HG03442 (cell line): ENCODE results near the gene PPP1R14D.

ENCODE experiments used
- ATAC-seq: cut with Tn5 transposase; IDR thresholded peaks from one replicate; pipeline ENCODE4 v1.9.1; 2021; ENCODE audit warnings: mild to moderate bottlenecking, moderate library complexity; ENCODE audit not compliant: unreplicated experiment

PPP1R14D gene

DNA sequence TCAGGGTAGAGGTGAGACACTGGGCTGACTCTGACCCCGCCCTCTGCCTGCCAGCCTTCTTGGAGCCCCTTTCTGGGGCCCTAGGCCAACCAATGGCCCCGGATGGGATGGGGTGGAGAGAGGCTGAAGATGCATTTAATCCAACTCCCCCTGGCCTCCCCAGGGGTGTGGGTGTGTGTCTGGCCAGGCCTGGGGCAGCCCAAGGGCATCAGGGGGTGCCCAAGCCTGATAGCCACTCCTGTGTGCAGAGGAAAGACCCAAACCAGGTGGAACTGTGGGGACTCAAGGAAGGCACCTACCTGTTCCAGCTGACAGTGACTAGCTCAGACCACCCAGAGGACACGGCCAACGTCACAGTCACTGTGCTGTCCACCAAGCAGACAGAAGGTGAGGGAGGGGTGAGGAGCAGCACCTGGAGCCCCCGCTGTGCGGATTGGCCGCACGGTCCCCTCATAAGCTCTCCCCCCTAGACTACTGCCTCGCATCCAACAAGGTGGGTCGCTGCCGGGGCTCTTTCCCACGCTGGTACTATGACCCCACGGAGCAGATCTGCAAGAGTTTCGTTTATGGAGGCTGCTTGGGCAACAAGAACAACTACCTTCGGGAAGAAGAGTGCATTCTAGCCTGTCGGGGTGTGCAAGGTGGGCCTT is 24.9 kb upstream of the PPP1R14D start:
- ATAC-seq, result no peak

DNA sequence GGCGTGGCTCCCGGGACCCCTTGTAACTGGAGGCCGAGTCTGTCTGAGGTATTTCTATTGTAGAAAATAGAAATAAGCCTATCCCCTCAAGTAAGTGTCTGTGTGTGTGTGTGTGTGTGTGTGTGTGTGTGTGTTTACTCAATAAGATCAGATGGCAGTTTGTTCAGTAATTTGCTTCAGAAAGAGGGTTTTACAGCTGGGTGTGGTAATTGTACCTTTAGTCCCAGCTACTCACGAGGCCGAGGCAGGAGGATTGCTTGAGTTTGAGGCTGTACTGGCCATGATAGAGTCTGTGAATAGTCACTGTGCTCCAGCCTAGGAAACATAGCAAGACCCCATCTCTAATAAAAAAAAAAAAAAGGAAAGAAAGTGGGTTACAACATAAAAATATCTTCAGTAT is 24.0 kb upstream of the PPP1R14D start:
- no peak for ATAC-seq

DNA sequence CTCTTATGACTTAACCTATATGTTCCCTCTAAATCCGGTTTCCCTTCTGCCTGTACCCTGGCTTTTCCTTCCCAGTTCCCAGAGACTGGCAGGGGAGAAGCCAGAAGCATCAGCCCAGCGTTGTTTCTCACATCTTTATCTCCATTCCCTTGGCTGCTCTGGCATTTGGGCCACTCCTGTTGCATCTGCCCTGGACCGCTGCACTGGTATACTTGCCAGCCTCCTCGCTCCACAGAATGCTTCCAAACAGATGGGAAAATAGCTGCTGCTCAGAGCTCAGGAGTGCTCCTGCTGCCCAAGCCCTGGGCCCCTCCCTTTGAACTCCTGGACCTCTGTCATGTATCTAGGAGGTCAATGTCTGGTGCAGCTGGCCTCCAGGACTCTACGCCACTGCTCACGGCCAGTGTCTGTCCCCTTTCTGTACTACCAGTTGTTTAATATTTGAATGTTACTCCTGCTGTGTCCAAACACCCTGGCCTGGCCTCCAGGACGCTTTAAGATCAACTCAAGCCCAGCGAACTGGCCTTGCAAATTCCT is 22.1 kb upstream of the PPP1R14D start:
- ATAC-seq, result no peak

DNA sequence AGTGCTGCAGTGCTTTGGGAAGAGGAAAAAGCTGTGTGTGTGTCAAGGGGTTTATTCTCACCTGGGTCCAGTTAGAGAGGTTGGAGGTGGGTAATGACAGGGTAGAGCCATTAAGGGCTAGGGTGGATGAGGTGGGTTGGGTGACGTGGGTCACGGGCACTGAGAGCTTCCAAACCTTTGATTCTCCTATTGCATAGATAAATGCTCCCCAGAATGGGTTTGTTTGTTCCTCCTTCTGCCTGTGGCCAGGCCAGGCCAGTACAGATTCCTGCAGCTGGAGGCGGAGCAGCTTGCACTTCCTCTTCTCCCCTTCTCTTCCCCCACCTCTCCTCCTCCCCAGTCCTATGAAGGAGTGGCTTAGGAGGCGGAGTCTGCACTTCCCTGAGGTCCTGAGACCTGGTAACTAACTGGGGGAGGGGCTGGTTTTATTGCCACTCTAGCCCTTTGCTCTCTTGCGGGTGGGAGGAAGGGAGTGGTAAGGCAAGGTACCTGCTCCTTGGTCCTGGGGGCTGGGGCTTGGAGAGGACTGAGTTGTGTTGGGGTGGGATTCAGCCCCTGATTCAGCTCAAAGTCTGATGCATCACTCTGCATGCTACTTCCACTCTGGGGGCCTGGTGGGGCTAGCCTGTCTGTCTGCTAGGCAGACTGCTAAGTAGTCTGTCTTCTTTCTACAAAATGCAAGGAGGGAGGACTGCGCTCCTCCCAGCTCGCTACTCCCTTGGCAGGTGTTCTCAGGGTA is 18.9 kb upstream of the PPP1R14D start:
- no peak for ATAC-seq

DNA sequence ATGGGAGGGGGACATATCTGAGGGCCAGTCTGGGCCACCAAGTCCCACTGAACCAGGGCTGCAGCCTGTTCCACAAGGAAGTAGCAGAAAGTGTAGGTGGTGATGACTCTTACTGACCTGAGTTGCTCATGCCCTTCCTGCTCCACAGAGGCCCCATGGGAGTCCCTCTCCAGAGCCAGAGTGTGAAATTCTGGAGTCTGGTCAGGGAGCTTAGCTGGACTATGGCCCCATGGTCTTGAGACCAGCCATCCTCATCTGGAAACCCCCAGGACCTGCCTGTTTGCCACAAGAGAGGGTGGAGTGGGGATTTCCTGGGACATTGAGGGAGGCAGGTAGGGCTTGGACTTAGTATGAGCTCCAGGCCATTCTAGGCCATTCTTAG is 18.3 kb upstream of the PPP1R14D start:
- no peak for ATAC-seq

DNA sequence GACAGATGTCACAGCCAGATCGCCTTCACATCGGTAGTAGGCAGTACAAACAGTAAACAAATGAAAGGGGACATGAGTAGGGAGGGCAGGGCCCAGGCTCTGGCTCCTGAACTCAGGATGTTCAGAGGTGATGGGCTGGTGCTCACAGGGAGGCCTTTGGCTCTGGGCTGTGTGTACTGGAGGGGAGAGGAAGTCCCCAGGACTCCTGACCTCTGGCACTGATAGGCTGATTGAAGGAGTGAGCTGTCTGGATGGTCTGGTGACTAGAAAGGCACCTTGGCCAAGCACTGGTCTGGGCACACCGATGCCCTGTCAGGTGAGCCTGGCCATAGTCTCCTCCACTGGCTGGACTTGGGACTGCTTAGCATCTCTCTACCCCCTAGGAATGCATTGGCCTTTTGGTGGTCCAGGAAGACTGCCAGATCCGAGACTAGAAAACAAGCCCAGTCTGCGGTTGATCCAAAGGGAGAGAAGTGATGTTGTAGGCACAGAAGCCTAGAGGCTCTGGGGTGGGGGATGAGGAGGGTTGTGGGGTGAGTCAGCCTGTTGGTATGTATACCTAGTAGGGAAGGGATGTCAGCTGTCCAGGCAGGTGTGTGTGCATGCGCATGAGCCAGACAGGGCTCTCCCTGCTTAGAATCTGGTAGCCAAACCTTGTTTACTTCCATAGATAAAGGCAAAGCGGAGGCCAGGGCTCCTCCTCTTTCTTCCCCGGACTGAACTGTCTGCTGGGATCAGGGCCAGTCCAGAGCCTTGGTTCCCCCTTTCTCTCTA is 17.2 kb upstream of the PPP1R14D start:
- ATAC-seq, result no peak

DNA sequence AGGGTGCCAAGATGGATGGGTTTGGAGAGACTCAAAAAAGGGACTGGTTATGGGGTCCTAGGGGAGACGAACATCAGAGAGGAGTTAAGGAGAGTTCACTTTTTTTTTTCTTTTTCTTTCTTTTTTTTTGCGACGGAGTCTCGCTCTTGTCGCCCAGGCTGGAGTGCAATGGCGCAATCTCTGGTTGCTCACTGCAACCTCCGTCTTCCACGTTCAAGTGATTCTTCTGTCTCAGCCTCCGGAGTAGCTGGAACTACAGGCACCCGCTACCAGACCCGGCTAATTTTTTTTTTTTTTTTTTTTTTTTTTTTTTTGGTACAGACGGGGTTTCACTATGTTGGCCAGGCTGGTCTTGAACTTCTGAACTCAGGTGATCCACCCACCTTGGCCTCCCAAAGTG is 16.5 kb upstream of the PPP1R14D start:
- no peak for ATAC-seq

DNA sequence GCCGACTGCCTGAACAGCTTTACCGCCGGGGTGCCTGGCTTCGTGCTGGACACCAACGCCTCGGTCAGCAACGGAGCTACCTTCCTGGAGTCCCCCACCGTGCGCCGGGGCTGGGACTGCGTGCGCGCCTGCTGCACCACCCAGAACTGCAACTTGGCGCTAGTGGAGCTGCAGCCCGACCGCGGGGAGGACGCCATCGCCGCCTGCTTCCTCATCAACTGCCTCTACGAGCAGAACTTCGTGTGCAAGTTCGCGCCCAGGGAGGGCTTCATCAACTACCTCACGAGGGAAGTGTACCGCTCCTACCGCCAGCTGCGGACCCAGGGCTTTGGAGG is 16.2 kb upstream of the PPP1R14D start:
- ATAC-seq, result no peak

DNA sequence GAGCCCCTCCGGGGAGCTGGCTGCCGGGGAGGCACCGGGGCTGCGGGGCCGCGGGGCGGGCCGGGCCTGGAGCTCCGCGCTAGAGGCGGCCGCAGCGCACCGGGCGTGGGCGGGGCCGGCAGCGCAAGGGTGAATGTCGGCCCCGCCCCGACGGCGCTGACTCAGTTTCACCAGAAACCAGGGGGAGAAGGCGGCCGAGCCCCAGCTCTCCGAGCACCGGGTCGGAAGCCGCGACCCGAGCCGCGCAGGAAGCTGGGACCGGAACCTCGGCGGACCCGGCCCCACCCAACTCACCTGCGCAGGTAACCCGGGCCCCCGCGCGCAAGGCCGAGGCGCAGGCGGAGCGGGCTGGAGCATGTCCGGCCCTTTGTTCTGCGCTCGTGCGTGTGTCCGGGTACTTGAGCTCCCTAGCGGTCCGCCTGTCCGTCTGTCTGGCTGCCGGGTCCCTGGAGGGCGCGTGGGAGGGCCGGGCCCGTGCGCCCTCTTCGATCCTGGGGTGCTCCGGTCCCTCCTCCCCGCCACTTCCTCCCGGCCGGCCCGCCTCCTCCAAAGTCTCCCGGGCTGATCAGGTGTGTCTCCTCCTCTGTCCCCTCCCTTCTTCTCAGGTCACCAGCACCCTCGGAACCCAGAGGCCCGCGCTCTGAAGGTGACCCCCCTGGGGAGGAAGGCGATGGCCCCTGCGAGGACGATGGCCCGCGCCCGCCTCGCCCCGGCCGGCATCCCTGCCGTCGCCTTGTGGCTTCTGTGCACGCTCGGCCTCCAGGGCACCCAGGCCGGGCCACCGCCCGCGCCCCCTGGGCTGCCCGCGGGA is 15.6 kb upstream of the PPP1R14D start, which contains the start of gene SPINT1:
TSS of gene SPINT1 (plus strand) at position 164 of the 811 bp plus-strand sequence. CDS start at position 671, 507 bp downstream.
- ATAC-seq, result no peak

DNA sequence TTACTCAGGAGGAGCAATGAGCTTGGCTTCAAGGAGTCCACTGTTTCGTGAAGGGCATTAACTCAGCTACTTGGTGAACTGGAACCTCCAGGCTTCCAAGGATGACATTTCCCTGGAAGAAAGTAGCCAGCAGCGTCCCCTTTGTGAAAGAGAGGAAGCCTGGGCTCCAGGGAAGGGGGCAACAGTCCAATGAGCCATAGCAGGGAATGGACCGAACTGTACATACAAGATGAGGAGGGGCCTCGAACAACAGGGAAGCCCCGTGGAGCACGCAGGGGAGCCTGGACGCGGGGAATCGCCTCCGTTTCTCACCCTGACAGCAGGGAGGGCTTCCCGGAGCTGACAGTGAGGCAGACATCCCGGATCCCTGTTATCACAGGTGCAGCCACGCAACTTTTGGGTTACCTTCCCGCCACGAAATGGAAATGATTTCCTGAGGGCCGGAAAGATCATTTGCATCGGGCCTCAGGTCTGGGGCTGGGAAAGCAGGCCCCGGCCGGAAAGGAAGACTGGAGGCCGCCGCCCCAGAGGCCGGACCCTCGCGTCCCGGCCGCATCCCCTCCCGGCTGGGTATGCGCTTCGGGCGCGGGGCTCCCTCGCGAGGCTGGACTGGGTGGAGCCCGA is 14.9 kb upstream of the PPP1R14D start:
- no peak for ATAC-seq

DNA sequence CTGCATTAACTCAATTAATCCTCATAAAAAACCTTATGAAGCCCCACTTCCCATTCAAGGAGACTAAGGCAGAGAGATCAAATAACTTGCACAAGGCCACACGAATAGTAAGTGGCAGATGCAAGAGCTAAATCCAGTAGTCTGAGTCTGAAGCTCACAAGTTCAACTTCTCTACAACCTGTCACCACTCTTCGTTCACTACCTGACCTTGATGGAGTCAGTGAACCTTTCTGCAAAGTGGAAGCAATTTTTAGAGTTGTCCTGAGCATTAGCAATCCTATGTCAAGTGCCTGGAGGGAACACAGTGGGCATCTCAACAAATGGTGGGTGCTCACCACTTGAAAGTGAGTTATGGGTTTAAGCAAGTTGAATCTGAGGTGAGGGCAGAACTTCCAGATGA is 13.2 kb upstream of the PPP1R14D start:
- ATAC-seq, result no peak

DNA sequence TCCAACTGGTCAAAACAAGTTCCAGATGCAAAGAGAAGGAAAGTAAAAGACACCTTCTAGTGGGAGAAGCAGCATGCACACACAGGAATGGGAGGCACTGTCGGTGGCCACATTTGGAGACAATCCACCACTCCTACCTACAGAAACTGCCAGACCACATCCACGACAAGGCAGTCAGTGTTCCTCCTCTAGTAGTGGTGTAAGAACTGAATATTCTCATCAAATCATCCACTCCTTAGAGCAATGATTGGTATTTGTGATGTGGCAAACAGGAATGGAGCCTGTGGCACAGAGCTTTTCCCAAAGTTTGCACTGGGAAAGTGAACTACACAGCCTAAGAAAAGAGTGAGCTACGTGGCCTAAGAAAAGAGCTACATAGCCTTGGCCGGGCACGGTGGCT is 10.2 kb upstream of the PPP1R14D start:
- no peak for ATAC-seq

DNA sequence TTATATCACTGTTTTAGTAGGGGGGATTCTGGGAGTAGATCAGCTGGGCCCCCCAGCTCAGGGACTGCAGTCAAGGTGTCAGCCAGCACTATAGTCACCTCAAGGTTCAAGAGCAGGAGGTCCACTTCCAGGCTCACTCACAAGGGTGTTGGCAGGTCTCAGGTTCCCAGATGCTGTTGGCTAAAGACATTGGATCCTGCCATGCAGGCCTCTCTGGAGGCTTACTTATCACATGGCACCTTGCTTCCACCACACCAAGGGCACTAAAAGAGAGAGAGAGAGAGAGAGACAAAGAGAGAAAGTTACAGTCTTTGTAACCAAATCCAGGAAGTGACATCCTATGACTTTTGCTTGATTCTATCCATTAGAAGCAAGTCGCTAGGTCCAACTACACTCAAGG is 7.5 kb upstream of the PPP1R14D start:
- ATAC-seq, result no peak

DNA sequence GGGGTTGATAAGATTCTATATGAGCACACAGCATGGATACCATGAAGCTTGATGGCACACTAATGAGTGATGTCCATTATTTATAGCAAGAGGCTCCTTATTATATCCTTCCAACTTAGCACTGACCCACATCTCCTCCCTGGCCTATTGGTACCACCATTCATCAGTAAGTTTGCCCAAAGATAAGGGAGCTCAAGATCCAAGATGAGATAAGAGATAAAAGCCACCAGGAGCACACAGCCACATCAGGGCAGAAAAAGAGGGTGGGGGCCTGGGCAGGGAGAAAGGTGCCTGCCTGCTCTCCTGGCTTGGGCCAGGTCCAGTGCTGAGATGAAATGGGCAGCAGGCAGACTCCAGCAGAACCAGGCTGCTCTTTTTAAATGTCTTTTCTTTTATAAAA is 4.4 kb upstream of the PPP1R14D start:
- ATAC-seq, result no peak

DNA sequence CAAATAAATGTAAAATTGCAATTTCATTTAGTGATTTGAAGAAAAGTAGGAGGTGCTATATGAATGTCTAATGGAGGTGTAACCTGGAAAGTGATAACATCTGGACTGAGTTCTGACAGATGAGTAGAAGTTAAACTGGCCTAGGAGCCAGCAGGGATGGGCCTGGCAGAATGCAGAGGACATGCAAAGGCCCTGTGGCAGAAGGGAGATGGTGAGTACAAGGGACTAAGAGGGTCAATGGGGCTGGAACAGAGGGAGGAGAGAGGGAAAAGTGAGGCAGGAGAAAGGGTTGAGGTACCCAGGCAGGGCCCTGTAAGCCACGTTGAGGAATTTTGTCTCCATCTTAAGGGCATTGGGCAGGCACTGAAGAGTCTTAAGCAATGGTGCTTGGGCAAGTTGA is 3.4 kb upstream of the PPP1R14D start:
- ATAC-seq, result no peak

DNA sequence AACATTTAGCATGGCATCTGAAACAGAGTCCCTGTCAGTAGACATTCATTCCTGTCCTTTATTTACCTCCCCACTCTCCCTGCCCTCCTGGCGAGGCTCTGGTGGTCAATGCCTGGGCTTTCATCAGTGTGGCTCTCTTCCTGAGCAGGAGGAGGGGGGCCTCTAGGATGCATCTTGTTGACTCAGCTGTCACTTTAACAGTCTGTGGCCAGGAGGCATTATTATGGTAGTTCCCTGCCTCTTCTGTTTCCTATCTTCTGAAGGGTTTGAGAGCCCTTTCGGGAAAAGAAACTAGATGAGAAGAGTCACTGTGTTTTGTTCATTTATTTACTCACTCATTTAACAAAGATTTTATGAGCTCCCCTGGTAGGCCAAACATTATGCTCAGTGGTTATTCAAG is 2.4 kb upstream of the PPP1R14D start:
- ATAC-seq, result no peak

DNA sequence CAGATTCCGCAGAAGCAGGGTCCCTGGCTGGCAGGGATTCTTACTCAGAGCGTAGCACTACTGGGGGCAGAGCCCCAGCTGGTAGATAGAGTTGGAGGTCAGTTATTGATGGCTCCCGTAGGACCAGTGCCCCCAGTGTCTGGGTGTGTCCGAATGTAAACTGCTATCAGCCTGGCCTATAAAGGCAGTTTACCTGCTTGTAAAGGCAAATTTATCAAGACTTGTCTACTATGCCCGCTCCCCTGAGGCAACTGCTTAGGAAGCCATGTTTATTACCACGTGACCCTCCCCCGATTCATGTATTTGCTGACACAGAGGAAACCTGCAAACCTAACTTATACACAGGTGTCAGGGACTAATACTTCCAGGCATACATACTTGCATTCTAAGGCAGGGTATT is 607 bp upstream of the PPP1R14D start:
- no peak for ATAC-seq

DNA sequence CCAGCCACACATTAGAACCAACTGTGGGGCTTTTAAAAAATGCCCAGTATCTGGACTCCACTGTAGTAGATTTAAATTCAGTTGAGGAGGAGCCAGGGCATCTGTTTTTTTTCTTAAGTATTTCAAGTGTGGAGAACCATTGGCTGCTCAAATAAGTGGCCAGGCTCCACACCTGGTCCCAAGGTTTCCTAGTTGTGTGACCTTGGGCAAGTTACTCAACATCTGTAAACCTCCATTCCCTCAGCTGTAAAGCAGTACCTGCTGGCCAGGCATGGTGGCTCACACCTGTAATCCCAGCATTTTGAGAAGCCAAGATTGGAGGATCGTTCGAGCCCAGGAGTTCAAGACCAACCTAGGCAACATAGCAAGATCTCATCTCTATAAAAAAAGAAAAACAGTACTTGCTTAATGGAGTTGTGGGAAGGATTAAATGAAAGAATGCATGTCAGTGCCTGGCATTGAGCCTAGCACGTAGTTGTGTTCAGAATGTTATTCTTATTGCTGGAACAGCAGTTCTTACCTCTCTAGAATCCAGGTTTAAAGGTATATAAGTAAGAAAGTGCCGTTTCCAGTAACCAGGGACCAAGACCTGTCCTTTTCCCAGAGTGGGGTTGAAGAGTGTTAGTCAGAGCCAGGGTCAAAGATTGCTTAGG is 2.0 kb downstream of the PPP1R14D start:
- ATAC-seq, result no peak

DNA sequence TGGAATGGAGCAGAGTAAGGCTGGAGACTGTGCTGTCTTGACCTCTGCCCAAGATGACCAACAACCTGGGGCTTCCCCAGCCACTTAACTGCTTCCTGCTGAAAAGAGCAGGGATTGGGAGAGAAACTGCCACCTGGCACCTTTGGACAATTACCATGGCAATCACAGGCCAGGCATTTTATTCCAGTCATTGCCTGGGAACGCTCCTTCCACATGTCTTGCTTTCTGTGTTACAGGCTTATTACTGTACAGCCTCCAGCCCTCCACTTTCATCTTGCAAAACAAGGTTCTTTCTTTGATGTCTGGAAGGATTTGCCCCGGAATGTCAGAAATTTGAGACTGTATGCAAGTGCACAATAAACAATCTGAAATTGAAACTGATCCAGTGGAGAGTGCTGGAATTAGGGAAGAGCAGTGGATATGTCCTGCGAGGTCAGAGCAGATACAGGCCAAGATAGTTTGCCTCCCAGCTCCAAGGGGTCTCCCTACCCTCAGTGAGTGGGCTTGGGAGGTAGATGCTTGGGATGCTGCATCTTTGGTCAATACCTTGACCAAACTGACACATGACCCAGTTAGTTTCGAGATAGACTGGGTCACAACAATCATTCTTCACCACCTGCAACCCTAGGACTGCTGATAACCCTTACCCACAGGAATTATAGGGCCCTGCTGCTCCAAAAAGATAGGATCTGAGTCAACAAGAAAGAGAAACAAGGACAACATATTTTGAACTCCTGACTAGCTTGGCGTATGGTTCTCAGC is 2.7 kb downstream of the PPP1R14D start:
- ATAC-seq, result no peak
